ENCODE measurements around the gene SH3BP4.

The SH3BP4 gene

GRCh38 chr2:234974501-234975385, 22.9 kb downstream of the SH3BP4 start:
- Histone ChIP-seq H3K36me3 (no peaks in the 10 kb centered on the region), H3K27me3 (peaks cover 12% of the 10 kb centered on the region), H3K4me3 (ENCODE audit: low read depth in 1 of 2, low read length in 1 of 2) (no peak overlapping the region), H3K9me3 (no peaks in the 10 kb centered on the region), H3K27ac (no peak overlapping the region), H3K4me1 (ENCODE audit: control insufficient read depth in 1 of 2, insufficient read depth in 1 of 2, low read depth in 1 of 2, low read length in 1 of 2) (no peaks in the 10 kb centered on the region)
- TF ChIP-seq CTCF (IDR thresholded peaks at IDR 0.05) = no peak

- no peaks in the 10 kb centered on the region for H3K4me1 ChIP-seq (ENCODE audit: control insufficient read depth in 1 of 2, insufficient read depth in 1 of 2, low read depth in 1 of 2, low read length in 1 of 2)
- H3K27me3 ChIP-seq = peaks cover 17% of the 10 kb centered on the region
- H3K36me3 ChIP-seq = no peaks in the 10 kb centered on the region
- TF ChIP-seq CTCF (IDR thresholded peaks at IDR 0.05) = no peak
- H3K4me3 ChIP-seq (ENCODE audit: low read depth in 1 of 2, low read length in 1 of 2) = no peak overlapping the region
- H3K27ac ChIP-seq = no peak overlapping the region
- H3K9me3 ChIP-seq = no peaks in the 10 kb centered on the region
These were observed 23.8 kb downstream of the SH3BP4 start for GRCh38 chr2:234975611-234976010.

GRCh38 chr2:234976479-234977227, 24.8 kb downstream of the SH3BP4 start:
- Histone ChIP-seq H3K9me3 (no peaks in the 10 kb centered on the region), H3K36me3 (no peaks in the 10 kb centered on the region), H3K27me3 (peaks cover 28% of the 10 kb centered on the region), H3K27ac (no peak overlapping the region), H3K4me1 (ENCODE audit: control insufficient read depth in 1 of 2, insufficient read depth in 1 of 2, low read depth in 1 of 2, low read length in 1 of 2) (no peaks in the 10 kb centered on the region), H3K4me3 (ENCODE audit: low read depth in 1 of 2, low read length in 1 of 2) (no peak overlapping the region)
- no peak for TF ChIP-seq CTCF (IDR thresholded peaks at IDR 0.05)

DNA sequence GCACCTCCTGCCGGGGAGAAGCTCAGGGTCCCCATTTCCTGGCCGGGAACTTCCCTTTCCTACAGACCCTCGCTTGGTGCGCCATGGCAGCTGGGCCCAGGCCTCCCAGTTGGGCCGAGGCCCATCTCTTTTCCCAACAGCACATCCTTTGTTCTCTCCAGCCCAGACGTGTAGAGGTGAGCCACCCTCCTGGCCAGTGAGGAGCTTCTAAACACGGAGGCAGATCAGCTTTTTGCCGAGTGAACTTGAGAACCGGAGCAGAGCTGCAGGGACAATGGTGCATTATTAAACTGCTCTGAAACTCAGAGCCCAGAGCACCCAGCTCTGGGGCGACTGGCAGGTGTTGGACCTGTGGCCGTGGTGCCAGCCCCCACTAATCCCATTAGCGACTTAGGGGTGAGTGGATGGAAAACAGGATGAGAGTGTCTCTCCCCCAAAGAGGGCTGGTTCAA, 25.4 kb downstream of the SH3BP4 start:
- Histone ChIP-seq H3K4me1 (ENCODE audit: control insufficient read depth in 1 of 2, insufficient read depth in 1 of 2, low read depth in 1 of 2, low read length in 1 of 2) (no peaks in the 10 kb centered on the region), H3K36me3 (no peaks in the 10 kb centered on the region), H3K9me3 (no peaks in the 10 kb centered on the region), H3K4me3 (ENCODE audit: low read depth in 1 of 2, low read length in 1 of 2) (no peak overlapping the region), H3K27me3 (peaks cover 34% of the 10 kb centered on the region), H3K27ac (no peak overlapping the region)
- TF ChIP-seq CTCF (IDR thresholded peaks at IDR 0.05) = no peak

DNA sequence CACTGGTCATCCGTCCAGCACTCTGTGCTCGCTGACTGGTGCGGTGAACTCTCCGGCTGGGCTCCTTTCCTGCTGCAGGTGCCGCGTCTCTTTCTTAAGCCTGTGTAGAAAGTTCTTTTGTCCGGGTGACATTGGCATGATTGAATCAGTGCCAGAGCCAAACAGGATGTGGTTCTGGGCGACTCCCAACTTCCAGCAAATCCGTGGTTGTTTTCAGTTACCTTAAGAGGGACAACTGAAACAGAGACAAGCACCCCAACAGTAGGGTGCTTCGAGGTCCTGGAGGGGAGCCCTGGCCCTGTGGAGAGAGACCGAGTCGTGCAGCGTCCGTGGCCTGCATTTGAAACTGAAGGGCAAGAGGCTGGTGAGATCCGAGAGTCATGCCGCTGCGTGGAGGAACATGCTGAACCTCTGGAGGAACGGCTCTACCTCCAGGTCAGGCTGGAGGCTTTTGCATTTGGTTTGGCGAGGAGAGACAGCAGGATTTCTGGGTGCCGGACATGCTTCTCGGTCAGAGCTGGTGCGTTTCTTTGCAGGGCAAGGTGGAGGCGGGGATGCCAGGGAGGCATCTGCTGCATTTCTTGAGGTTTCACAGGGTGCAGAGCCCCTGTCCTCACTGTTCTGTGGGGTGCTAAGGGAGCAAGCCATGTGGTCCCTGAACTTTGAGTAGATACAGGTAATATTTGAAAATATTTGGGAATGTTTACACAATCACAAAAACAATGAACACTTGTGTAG, 26.8 kb downstream of the SH3BP4 start:
- no peak overlapping the region for H3K4me3 ChIP-seq (ENCODE audit: low read depth in 1 of 2, low read length in 1 of 2)
- no peaks in the 10 kb centered on the region for H3K9me3 ChIP-seq
- no peak overlapping the region for H3K27ac ChIP-seq
- TF ChIP-seq CTCF (IDR thresholded peaks at IDR 0.05) = no peak
- no peaks in the 10 kb centered on the region for H3K36me3 ChIP-seq
- H3K27me3 ChIP-seq = peaks cover 41% of the 10 kb centered on the region
- H3K4me1 ChIP-seq (ENCODE audit: control insufficient read depth in 1 of 2, insufficient read depth in 1 of 2, low read depth in 1 of 2, low read length in 1 of 2) = no peaks in the 10 kb centered on the region

Data from neutrophil (primary cell).